Cardiac fibroblast (primary cell): ENCODE measurements around the gene DNAAF3.

ENCODE experiments used
- DNase-seq, 2 donors: peaks; one replicate each; pipeline versions ENCODE4 v3.0.0 to v3.0.0-alpha.2; 2010; ENCODE audit warnings: low read depth in 2 of 2
- H3K4me3 ChIP-seq, 2 donors: replicated peaks in 1 of 2; 1 replicate in 1 of 2; 2 replicates in 1 of 2; pipeline ENCODE4 v1.5.1; 2011; ENCODE audit warnings: low read depth in 2 of 2, low read length in 2 of 2, mild to moderate bottlenecking in 2 of 2, moderate library complexity in 1 of 2
- CTCF ChIP-seq: IDR thresholded peaks from one replicate; pipeline ENCODE4 v1.5.1; 2011; ENCODE audit warnings: low read depth, mild to moderate bottlenecking, low read length, inconsistent platforms

Gene DNAAF3

GRCh38 chr19:55169136-55169535 lies 2.7 kb upstream of the DNAAF3 start:
- TF ChIP-seq CTCF, result no peak
- H3K4me3 ChIP-seq, result no peak overlapping the region
- DNase-seq, result no peak

- peak overlapping the region; percentile 58 to 61 for H3K4me3 ChIP-seq
- TF ChIP-seq CTCF, result peak; percentile 67
- peak; percentile 77 to 79 for DNase-seq
Observed at GRCh38 chr19:55165952-55166529, 372 bp downstream of the DNAAF3 start.

DNA sequence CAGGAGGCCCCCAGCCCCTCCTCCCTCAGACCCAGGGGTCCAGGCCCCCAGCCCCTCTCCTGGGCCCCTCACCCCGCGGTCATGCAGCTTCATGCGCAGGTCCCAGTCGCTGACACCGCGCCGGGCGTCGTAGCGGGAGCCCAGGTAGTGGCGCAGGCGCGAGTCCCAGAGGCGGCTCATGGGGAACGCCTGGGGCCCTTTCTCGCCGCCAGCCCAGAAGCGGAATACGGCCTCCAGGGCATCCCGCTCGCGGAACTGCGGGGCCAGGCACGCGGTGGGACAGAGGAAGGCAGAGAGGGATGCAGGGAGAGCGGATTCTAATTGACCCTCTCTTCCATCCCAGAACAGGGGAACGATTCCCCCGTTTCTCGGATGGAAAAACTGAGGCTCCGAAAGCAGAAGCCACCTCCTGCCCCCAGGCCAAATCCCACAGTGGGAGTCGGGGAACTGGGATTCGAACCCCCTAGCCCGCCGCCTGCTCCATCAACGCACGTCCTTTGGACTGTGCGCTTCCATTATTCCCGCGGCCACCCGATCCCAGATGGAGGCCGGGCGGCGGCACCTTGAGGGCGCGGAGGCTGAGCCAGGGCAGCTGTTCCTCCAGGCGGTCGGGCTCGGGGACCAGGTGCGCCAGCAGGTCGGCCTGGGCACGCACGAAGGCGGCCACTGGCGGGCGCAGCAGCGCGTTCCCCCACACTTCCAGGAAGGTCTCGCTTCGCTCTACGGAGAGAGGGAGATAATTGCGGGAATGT lies 4.7 kb downstream of the DNAAF3 start:
- no peak for DNase-seq
- TF ChIP-seq CTCF, result no peak
- no peak overlapping the region for H3K4me3 ChIP-seq

DNA sequence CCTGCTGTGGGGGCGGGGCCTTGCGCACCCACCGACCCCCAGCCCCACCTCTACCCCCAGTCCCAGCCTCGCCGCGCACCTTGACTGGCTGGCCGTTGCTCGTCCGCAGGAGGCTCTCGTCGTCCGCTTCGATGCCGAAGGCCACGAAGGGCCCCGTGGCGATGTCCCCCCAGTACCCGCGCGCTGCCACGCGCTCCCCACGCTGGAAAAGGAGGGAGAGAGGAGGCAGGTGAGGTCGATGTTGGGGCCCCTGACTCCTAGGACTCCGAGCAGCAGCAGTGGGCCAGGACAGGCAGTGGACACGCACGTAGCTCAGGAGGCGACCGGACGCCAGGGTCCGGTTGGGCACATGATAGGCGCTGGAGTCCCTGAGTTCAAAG lies 5.4 kb downstream of the DNAAF3 start:
- no peak for TF ChIP-seq CTCF
- DNase-seq, result no peak
- no peak overlapping the region for H3K4me3 ChIP-seq

DNA sequence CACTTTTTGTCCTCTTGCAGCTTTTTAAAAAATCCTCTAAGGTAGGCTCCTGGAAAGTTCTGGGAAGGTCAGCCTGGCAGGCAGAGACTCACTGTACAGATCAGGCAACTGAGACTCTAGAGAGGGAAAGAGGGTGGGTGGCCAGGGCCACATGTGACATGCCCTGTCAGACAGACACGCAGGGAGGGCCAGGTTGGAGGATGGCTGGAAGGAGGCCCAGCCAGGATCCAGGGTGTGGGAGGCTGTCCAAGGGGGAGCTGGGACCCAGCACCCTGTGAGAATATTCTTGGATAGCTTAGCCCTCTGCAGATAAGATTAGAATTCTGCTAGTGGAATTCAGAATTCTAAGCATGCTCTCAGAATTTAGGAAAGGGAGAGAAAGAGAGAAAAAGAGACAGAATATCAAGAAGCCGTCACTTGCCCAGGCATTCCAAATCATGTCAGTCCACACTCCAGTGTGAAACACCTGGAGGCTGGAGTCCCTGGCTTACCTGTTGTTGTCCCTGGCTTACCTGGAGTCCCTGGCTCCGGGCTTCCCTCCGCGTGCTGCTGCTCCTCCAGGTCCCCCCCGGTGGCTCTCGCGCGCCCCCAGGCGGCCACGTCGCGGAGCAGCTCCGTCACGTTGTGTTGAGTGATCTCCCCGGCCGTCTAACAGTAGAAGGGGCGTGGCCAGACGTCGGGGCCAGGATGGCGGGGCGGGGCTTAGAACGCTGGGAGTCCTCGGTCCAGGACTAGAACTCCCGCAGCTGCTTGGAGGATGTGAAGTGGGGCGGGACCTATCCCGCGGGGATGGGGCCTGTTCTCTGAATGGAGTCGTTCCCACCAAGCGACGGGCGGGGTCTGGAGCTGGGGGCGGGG lies 6.1 kb downstream of the DNAAF3 start:
- TF ChIP-seq CTCF, result peak; percentile 94
- DNase-seq, result peak; percentile 85 to 87
- H3K4me3 ChIP-seq, result no peak overlapping the region

- peak; percentile 57 to 78 for DNase-seq
- TF ChIP-seq CTCF, result no peak
- H3K4me3 ChIP-seq, result no peak overlapping the region
Observed at GRCh38 chr19:55158848-55159749, 7.3 kb downstream of the DNAAF3 start.
